HepG2 (cell line): Measurements from ENCODE around the gene AP3B2. TPM values are rescaled to one million over a fixed set of nuclear protein-coding genes. Genes with fewer than 3 reads are reported as not detected.

Experiments used
- CC2D1A ChIP-seq: sonication (generic); formaldehyde crosslinking; IDR thresholded peaks from 2 replicates; pipeline ENCODE4 v1.8.1; 2023; ENCODE audit warnings: mild to moderate bottlenecking, missing genetic modification reagents
- DMAP1 ChIP-seq: IDR thresholded peaks from 2 replicates; pipeline ENCODE4 v1.6.1; 2016
- FOXK2 ChIP-seq: fragments of 450-650 bp; IDR thresholded peaks from 2 replicates; pipeline ENCODE4 v1.6.1; 2016
- KDM3A ChIP-seq: IDR thresholded peaks from 2 replicates; pipeline ENCODE4 v1.6.1; 2018; ENCODE audit warnings: low read depth, missing compliant biosample characterization
- MAFG ChIP-seq: sonication (generic); formaldehyde crosslinking; IDR thresholded peaks from 2 replicates; pipeline ENCODE4 v1.5.1; 2020; ENCODE audit warnings: mild to moderate bottlenecking, missing genetic modification reagents
- SALL1 ChIP-seq: sonication (generic); formaldehyde crosslinking; IDR thresholded peaks from 2 replicates; pipeline ENCODE4 v1.8.0; 2022; ENCODE audit warnings: mild to moderate bottlenecking, missing genetic modification reagents
- SOX13 ChIP-seq, 3 experiments: fragments of 450-650 bp in 1 of 3; sonication (generic) in 1 of 3; formaldehyde crosslinking in 1 of 3; IDR thresholded peaks in 2 of 3; conservative IDR thresholded peaks in 1 of 3; 2 replicates each; pipeline versions ENCODE4 v1.5.0 to v1.6.1; 2016 to 2020; ENCODE audit warnings: antibody characterized with exemption in 1 of 3, mild to moderate bottlenecking in 1 of 3, missing compliant biosample characterization in 1 of 3, missing genetic modification reagents in 1 of 3, moderate library complexity in 1 of 3
- XRCC5 ChIP-seq: fragments of 200-400 bp; formaldehyde crosslinking; optimal IDR thresholded peaks from 2 replicates; pipeline ENCODE3; 2017; ENCODE audit warnings: mild to moderate bottlenecking, low read length
- ZBTB7B ChIP-seq: sonication (generic); formaldehyde crosslinking; IDR thresholded peaks from 2 replicates; pipeline ENCODE4 v1.4.0; 2020; ENCODE audit warnings: missing genetic modification reagents
- ZFP90 ChIP-seq: sonication (generic); formaldehyde crosslinking; IDR thresholded peaks from 2 replicates; pipeline ENCODE4 v1.8.0; 2022; ENCODE audit warnings: missing genetic modification reagents, mild to moderate bottlenecking, inconsistent platforms, borderline replicate concordance
- ZIK1 ChIP-seq: sonication (generic); formaldehyde crosslinking; IDR thresholded peaks from 2 replicates; pipeline ENCODE4 v1.5.0; 2020; ENCODE audit warnings: mild to moderate bottlenecking, low read depth, missing genetic modification reagents, borderline replicate concordance
- ZNF263 ChIP-seq: sonication (generic); formaldehyde crosslinking; IDR thresholded peaks from 2 replicates; pipeline ENCODE4 v1.4.0; 2020; ENCODE audit warnings: missing genetic modification reagents
- ZNF292 ChIP-seq: sonication (generic); formaldehyde crosslinking; IDR thresholded peaks from 2 replicates; pipeline ENCODE4 v1.8.1; 2022; ENCODE audit warnings: mild to moderate bottlenecking, low read depth, missing genetic modification reagents, borderline replicate concordance
- ZNF543 ChIP-seq: sonication (generic); formaldehyde crosslinking; IDR thresholded peaks from 2 replicates; pipeline ENCODE4 v1.4.0; 2020; ENCODE audit warnings: mild to moderate bottlenecking, missing genetic modification reagents
- polyA plus RNA-seq, 8 experiments: library from polyadenylated mRNA; depleted of rRNA in 3 of 8; stranded (reverse) in 7 of 8; unstranded in 1 of 8; fragments of >200 nt; fragmentation: Illumina TruSeq in 4 of 8; extraction: Trizol in 4 of 8; gene quantifications; 2 replicates each; pipeline versions ENCODE4 v1.2.1 to v1.2.3, GENCODE V29; 2011 to 2016; ENCODE audit warnings: low read depth in 4 of 8, missing spikeins in 1 of 8, mixed read lengths in 1 of 8; ENCODE audit not compliant: insufficient read depth in 1 of 8
- total RNA-seq, 5 experiments: library from RNA; depleted of rRNA; stranded (reverse); fragments of >200 nt; fragmentation: Illumina TruSeq; extraction: Trizol; gene quantifications; 2 replicates each; pipeline ENCODE4 v1.2.3, GENCODE V29; 2016; ENCODE audit warnings: low read depth in 1 of 5
- TF ChIP-seq, protein P1 (sequence below): sonication (generic); formaldehyde crosslinking; IDR thresholded peaks from 2 replicates; pipeline ENCODE4 v1.9.0; 2021; ENCODE audit warnings: missing genetic modification reagents, mild to moderate bottlenecking, borderline replicate concordance
- TF ChIP-seq, protein P2 (sequence below): sonication (generic); formaldehyde crosslinking; IDR thresholded peaks from 2 replicates; pipeline ENCODE4 v1.4.0; 2020; ENCODE audit warnings: mild to moderate bottlenecking, missing genetic modification reagents
- TF ChIP-seq, protein P3 (sequence below): IDR thresholded peaks from 2 replicates; pipeline ENCODE4 v1.6.1; 2016
- TF ChIP-seq, protein P4 (sequence below): sonication (generic); formaldehyde crosslinking; IDR thresholded peaks from 2 replicates; pipeline ENCODE4 v1.4.0; 2020; ENCODE audit warnings: missing genetic modification reagents, borderline replicate concordance
- TF ChIP-seq, protein P5 (sequence below): IDR thresholded peaks from 2 replicates; pipeline ENCODE4 v1.6.1; 2016; ENCODE audit warnings: low read depth, control low read depth

Gene AP3B2
- total and polyA plus RNA-seq, 2 of the 13 experiments (the other 11 are each of a cell fraction or from before 2014, with no cell fraction given), result not detected

DNA sequence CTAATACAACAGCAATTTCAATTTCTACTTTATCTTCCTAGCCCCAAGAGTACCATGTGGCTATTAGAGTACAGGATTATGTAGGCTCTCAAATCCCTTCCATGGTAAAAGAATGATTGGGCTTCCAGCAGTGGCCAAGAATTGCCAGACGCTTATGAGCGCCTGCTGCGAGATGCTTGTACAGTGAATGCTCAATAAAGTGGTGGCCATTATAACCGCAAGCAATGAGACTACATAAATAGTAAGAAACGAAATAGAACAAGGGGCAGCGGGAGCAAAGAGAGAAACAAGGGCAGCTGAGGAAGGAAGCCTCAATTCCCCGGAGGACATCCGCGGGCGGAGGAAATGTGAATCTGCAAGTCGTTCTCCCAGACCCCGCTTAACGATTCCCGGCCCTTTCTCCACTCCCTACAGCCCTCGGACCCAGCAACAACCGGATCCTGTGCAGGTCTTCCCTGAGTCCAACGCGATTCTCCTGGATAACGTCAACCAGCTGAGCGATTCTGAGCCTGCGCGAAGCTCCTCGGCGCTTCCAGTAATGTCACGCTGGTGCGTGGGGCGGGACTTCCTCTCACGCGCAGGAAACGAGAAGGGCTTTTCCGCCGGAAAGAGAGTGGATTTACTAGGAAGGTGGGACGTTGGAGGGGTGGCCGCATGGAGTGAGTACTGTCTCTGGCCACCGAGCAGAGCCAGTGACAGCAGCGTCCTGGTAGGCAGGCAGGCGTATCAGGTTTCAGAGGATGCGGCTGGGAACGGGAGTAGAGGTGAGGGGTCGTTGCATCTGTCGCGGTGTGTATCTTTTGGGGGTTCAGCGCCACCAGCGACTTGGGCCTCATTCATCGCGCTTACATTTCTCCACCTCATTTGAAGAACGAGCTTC is 40.5 kb upstream of the AP3B2 start (continued):
- TF ChIP-seq, protein P1, sequence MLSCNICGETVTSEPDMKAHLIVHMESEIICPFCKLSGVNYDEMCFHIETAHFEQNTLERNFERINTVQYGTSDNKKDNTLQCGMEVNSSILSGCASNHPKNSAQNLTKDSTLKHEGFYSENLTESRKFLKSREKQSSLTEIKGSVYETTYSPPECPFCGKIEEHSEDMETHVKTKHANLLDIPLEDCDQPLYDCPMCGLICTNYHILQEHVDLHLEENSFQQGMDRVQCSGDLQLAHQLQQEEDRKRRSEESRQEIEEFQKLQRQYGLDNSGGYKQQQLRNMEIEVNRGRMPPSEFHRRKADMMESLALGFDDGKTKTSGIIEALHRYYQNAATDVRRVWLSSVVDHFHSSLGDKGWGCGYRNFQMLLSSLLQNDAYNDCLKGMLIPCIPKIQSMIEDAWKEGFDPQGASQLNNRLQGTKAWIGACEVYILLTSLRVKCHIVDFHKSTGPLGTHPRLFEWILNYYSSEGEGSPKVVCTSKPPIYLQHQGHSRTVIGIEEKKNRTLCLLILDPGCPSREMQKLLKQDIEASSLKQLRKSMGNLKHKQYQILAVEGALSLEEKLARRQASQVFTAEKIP, result no peak
- 0 out of 2 replicates have a peak, but pooled peaks have one; percentile 10 for TF ChIP-seq FOXK2
- peak; percentile 86 for TF ChIP-seq SALL1 (CRISPR knock-in tag)
- no peak for TF ChIP-seq ZIK1 (CRISPR knock-in tag)
- TF ChIP-seq ZFP90, result peak; percentile 76; the same call in 1 of the 2 replicates
- TF ChIP-seq CC2D1A, result no peak
- TF ChIP-seq, protein P2, sequence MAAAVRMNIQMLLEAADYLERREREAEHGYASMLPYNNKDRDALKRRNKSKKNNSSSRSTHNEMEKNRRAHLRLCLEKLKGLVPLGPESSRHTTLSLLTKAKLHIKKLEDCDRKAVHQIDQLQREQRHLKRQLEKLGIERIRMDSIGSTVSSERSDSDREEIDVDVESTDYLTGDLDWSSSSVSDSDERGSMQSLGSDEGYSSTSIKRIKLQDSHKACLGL (CRISPR knock-in tag), result peak; percentile 62
- TF ChIP-seq, protein P3, sequence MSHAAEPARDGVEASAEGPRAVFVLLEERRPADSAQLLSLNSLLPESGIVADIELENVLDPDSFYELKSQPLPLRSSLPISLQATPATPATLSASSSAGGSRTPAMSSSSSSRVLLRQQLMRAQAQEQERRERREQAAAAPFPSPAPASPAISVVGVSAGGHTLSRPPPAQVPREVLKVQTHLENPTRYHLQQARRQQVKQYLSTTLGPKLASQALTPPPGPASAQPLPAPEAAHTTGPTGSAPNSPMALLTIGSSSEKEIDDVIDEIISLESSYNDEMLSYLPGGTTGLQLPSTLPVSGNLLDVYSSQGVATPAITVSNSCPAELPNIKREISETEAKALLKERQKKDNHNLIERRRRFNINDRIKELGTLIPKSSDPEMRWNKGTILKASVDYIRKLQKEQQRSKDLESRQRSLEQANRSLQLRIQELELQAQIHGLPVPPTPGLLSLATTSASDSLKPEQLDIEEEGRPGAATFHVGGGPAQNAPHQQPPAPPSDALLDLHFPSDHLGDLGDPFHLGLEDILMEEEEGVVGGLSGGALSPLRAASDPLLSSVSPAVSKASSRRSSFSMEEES (CRISPR knock-in tag), result peak; percentile 64
- TF ChIP-seq MAFG, result no peak
- no peak; the same call in 1 of the 2 replicates for TF ChIP-seq ZNF292 (CRISPR knock-in tag)
- TF ChIP-seq ZNF263 (CRISPR knock-in tag), result no peak
- TF ChIP-seq, protein P4, sequence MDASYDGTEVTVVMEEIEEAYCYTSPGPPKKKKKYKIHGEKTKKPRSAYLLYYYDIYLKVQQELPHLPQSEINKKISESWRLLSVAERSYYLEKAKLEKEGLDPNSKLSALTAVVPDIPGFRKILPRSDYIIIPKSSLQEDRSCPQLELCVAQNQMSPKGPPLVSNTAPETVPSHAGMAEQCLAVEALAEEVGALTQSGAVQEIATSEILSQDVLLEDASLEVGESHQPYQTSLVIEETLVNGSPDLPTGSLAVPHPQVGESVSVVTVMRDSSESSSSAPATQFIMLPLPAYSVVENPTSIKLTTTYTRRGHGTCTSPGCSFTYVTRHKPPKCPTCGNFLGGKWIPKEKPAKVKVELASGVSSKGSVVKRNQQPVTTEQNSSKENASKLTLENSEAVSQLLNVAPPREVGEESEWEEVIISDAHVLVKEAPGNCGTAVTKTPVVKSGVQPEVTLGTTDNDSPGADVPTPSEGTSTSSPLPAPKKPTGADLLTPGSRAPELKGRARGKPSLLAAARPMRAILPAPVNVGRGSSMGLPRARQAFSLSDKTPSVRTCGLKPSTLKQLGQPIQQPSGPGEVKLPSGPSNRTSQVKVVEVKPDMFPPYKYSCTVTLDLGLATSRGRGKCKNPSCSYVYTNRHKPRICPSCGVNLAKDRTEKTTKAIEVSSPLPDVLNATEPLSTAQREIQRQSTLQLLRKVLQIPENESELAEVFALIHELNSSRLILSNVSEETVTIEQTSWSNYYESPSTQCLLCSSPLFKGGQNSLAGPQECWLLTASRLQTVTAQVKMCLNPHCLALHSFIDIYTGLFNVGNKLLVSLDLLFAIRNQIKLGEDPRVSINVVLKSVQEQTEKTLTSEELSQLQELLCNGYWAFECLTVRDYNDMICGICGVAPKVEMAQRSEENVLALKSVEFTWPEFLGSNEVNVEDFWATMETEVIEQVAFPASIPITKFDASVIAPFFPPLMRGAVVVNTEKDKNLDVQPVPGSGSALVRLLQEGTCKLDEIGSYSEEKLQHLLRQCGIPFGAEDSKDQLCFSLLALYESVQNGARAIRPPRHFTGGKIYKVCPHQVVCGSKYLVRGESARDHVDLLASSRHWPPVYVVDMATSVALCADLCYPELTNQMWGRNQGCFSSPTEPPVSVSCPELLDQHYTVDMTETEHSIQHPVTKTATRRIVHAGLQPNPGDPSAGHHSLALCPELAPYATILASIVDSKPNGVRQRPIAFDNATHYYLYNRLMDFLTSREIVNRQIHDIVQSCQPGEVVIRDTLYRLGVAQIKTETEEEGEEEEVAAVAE, result peak; percentile 67; the same call in 1 of the 2 replicates
- TF ChIP-seq ZBTB7B, result peak; percentile 48
- peak; percentile 34; the same call in 1 of the 2 replicates for TF ChIP-seq ZNF543
- TF ChIP-seq XRCC5, result peak; percentile 70
- TF ChIP-seq DMAP1, result peak; percentile 92
- TF ChIP-seq KDM3A (CRISPR knock-in tag), result peak; percentile 42; the same call in 1 of the 2 replicates
- no peak for TF ChIP-seq SOX13 (IDR thresholded peaks at IDR 0.05)
- TF ChIP-seq SOX13 (CRISPR knock-in tag; conservative IDR thresholded peaks at IDR 0.05 in 1 of 2, IDR thresholded peaks at IDR 0.05 in 1 of 2), result peak in 1 of 2 experiments; percentile 39; a peak in 1 of 4 replicates
- TF ChIP-seq, protein P5, sequence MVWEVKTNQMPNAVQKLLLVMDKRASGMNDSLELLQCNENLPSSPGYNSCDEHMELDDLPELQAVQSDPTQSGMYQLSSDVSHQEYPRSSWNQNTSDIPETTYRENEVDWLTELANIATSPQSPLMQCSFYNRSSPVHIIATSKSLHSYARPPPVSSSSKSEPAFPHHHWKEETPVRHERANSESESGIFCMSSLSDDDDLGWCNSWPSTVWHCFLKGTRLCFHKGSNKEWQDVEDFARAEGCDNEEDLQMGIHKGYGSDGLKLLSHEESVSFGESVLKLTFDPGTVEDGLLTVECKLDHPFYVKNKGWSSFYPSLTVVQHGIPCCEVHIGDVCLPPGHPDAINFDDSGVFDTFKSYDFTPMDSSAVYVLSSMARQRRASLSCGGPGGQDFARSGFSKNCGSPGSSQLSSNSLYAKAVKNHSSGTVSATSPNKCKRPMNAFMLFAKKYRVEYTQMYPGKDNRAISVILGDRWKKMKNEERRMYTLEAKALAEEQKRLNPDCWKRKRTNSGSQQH (CRISPR knock-in tag), result 0 out of 2 replicates have a peak, but pooled peaks have one; percentile 71
